ENCODE data around the gene RNU6-9. TPM values are rescaled to one million over a fixed set of nuclear protein-coding genes. Genes with fewer than 3 reads are reported as not detected.

The RNU6-9 gene
- total RNA-seq, 1 donor from 2014 or later, result not detected

DNA sequence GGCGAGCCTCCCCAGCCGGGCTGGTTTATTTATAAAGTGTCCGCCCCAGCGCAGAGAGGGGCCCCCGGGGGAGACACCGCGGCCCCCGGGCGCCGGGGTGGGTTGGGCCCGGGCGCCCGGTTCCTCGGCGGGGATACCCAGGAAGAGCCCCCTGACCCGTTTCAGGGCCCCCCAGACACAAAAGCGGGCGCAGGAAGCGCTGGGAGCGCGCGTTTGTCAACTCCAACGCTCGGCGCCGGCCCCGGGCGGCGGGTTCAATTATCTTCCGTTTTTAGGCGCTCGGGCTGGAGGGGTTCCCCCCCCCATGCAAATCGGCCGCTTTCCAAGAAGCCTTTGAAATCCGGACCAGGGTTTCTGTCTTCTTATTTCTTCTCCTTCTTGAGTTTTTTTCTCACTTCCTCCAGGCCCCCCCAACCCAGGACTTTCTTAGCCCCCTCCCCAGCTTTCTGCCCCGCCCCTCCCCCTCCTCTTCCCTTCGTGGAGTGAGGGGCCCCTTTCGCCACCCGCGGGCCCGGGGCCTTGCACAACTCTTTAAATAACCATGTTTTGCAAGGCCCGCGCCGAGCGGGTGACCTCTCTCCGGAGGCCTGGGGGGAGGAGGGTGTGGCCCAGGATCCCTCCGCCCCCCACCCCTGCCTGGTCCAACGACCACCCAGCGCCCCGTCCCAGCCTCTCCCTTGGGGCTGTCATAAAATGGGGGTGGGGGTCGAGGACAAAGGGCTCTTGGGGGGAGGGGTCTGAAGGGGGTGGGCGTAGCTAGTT lies 33.5 kb downstream of the RNU6-9 start:
- peak; percentile 31 to 39 for ATAC-seq

DNA sequence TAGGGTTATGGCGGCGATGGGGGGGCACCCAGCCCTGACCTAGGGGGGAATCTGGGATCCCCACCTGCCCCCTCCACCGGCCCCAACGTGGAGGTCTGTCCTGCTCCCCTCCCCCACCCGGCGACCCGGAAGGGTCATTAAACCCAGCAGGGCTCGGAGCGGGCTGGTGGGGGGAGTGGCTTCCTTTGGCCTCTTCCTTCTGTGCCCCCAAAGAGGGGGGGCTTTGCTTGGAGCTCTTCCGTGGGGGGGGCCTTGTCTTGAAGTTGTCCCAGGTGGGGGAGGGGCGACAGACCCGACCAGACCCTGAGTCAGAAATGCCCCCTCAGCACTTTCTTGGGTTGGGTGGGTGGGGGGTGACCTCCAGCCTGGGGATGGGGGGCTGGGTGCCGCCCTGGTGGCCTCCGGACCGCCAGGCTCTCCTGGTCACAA lies 34.1 kb downstream of the RNU6-9 start:
- Histone ChIP-seq H3K4me1 (peaks cover 36% of the 10 kb centered on the region), H3K9me3 (no peaks in the 10 kb centered on the region), H3K27me3 (ENCODE audit: low read depth) (no peaks in the 10 kb centered on the region), H3K36me3 (peaks cover 9% of the 10 kb centered on the region), H3K4me3 (peak overlapping the region; percentile 76), H3K27ac (peak overlapping the region; percentile 87)
- TF ChIP-seq, protein P1, sequence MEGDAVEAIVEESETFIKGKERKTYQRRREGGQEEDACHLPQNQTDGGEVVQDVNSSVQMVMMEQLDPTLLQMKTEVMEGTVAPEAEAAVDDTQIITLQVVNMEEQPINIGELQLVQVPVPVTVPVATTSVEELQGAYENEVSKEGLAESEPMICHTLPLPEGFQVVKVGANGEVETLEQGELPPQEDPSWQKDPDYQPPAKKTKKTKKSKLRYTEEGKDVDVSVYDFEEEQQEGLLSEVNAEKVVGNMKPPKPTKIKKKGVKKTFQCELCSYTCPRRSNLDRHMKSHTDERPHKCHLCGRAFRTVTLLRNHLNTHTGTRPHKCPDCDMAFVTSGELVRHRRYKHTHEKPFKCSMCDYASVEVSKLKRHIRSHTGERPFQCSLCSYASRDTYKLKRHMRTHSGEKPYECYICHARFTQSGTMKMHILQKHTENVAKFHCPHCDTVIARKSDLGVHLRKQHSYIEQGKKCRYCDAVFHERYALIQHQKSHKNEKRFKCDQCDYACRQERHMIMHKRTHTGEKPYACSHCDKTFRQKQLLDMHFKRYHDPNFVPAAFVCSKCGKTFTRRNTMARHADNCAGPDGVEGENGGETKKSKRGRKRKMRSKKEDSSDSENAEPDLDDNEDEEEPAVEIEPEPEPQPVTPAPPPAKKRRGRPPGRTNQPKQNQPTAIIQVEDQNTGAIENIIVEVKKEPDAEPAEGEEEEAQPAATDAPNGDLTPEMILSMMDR (IDR thresholded peaks at IDR 0.05), result no peak
- DNase-seq, result no peak
- no peak for ATAC-seq
- intact Hi-C loops (cut with DNase I), result no loop called here

More for the DNA sequence above, 33.5 kb downstream of the RNU6-9 start:
- Histone ChIP-seq H3K4me3 (peak overlapping the region; percentile 76), H3K9me3 (no peaks in the 10 kb centered on the region), H3K27ac (peak overlapping the region; percentile 87), H3K4me1 (peaks cover 32% of the 10 kb centered on the region), H3K36me3 (peaks cover 9% of the 10 kb centered on the region), H3K27me3 (ENCODE audit: low read depth) (no peaks in the 10 kb centered on the region)
- TF ChIP-seq, protein P1 (IDR thresholded peaks at IDR 0.05), result no peak
- intact Hi-C loops (cut with DNase I), result no loop called here
- DNase-seq, result peak; percentile 90

DNA sequence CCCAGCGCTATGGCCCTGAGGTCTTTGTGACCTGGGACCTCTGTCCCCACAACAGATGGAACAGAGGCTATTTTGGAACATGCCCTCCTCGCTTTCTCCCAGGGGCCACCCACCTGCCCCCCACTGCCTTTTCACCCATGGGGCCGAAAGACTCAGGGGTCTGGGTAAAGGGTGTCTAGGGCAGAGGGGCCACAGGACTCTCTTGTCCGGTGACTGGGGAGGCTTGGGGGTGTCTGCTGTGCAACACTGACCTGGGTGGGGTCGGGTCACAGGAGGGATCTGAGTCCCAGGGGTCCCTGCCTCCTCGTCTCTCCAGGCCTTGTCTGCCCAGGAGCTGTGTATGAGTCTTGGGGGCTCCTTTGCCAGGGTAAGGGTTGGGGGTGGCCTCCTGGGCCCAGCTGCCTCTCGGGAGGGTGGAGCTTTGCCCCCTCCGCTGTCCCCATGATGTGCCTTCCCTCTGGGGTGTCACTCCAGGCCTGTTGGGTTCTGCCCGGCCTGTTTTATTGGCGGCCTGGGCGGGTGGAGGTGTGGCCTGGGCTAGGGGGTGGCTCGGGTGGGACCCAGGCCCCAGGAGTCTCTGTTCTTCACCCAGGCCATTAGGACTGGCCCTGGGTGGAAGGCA lies 34.6 kb downstream of the RNU6-9 start:
- H3K27ac ChIP-seq, result peak overlapping the region; percentile 87
- H3K9me3 ChIP-seq, result no peaks in the 10 kb centered on the region
- peaks cover 42% of the 10 kb centered on the region for H3K4me1 ChIP-seq
- ATAC-seq (no peak), DNase-seq (no peak)
- no peaks in the 10 kb centered on the region for H3K27me3 ChIP-seq (ENCODE audit: low read depth)
- TF ChIP-seq, protein P1 (IDR thresholded peaks at IDR 0.05), result no peak
- H3K36me3 ChIP-seq, result peaks cover 9% of the 10 kb centered on the region
- H3K4me3 ChIP-seq, result peak overlapping the region; percentile 76
- intact Hi-C loops (cut with DNase I), result no loop called here

DNA sequence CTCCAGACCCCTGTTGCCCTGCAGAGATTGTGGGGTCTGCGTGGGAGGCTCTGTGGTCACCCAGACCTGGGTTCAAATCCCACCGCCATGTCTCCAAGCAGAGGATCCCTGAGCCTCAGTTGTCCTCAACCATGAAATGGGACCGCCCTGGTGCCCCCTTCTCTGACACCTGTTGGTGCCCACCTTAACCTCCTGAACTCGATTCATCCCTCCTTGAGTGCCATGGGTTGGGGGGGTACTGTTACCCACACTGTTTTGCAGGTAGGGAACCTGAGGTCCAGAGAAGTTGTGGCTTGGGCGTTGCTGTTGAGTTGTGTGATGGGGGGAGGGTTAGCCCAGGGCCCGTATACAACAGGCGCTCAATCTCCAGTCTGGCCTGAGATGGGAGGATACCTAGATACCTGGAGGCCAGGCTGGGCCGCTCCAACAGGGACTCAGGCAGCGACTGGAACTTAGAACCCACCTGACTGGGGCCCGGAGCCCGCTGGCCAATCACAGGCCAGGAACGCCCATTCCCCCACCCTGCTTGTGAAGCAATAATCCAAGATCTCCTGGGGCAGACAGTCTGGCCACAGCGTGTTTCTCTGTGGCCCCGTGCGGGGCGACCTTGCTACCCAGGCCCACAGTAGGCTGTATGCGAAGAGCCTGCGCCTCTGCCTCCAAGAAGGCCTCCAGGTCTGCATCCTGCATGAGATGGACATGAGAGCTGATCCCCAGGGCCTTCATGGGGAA lies 35.4 kb downstream of the RNU6-9 start:
- peak in 1 of 2 donors; percentile 5 for ATAC-seq
- H3K27ac ChIP-seq, result no peak overlapping the region

More for the DNA sequence above, 35.4 kb downstream of the RNU6-9 start:
- no peak overlapping the region for H3K4me3 ChIP-seq
- H3K4me1 ChIP-seq, result peaks cover 48% of the 10 kb centered on the region
- intact Hi-C loops (cut with DNase I), result no loop called here
- peaks cover 9% of the 10 kb centered on the region for H3K36me3 ChIP-seq
- no peaks in the 10 kb centered on the region for H3K27me3 ChIP-seq (ENCODE audit: low read depth)
- DNase-seq, result peak; percentile 74
- no peaks in the 10 kb centered on the region for H3K9me3 ChIP-seq
- TF ChIP-seq, protein P1 (IDR thresholded peaks at IDR 0.05), result no peak

Measured in lower lobe of right lung (tissue), 2 donors.